Duodenal mucosa (tissue), 2 donors: ENCODE results near the gene HOXC9.
A peak's percentile ranks its signal among the peaks of the same experiment; 100 is the strongest.

Experiments
- H3K27ac ChIP-seq: one replicate; pipeline ENCODE4 v1.7.0; 2013; ENCODE audit warnings: low read depth, low read length
- H3K27me3 ChIP-seq, 2 donors: one replicate each; pipeline ENCODE4 v1.7.0; 2013; ENCODE audit warnings: low read length in 2 of 2, control low read depth in 1 of 2; ENCODE audit not compliant: insufficient read depth in 2 of 2, control insufficient read depth in 1 of 2
- H3K36me3 ChIP-seq, 2 donors: one replicate each; pipeline ENCODE4 v1.7.0; 2013; ENCODE audit warnings: low read length in 2 of 2, control low read depth in 1 of 2; ENCODE audit not compliant: insufficient read depth in 2 of 2, control insufficient read depth in 1 of 2
- H3K4me1 ChIP-seq, 2 donors: one replicate each; pipeline ENCODE4 v1.7.0; 2013; ENCODE audit warnings: low read length in 2 of 2, control low read depth in 1 of 2; ENCODE audit not compliant: insufficient read depth in 2 of 2, control insufficient read depth in 1 of 2
- H3K4me3 ChIP-seq, 2 donors: one replicate each; pipeline ENCODE4 v1.7.0; 2013; ENCODE audit warnings: low read length in 2 of 2, low read depth in 1 of 2
- H3K9ac ChIP-seq, 2 donors: one replicate each; pipeline ENCODE4 v1.7.0; 2013; ENCODE audit warnings: low read length in 2 of 2, low read depth in 1 of 2
- H3K9me3 ChIP-seq, 2 donors: one replicate each; pipeline ENCODE4 v1.7.0; 2013; ENCODE audit warnings: low read length in 2 of 2, control low read depth in 1 of 2; ENCODE audit not compliant: control insufficient read depth in 1 of 2

The HOXC9 gene

DNA sequence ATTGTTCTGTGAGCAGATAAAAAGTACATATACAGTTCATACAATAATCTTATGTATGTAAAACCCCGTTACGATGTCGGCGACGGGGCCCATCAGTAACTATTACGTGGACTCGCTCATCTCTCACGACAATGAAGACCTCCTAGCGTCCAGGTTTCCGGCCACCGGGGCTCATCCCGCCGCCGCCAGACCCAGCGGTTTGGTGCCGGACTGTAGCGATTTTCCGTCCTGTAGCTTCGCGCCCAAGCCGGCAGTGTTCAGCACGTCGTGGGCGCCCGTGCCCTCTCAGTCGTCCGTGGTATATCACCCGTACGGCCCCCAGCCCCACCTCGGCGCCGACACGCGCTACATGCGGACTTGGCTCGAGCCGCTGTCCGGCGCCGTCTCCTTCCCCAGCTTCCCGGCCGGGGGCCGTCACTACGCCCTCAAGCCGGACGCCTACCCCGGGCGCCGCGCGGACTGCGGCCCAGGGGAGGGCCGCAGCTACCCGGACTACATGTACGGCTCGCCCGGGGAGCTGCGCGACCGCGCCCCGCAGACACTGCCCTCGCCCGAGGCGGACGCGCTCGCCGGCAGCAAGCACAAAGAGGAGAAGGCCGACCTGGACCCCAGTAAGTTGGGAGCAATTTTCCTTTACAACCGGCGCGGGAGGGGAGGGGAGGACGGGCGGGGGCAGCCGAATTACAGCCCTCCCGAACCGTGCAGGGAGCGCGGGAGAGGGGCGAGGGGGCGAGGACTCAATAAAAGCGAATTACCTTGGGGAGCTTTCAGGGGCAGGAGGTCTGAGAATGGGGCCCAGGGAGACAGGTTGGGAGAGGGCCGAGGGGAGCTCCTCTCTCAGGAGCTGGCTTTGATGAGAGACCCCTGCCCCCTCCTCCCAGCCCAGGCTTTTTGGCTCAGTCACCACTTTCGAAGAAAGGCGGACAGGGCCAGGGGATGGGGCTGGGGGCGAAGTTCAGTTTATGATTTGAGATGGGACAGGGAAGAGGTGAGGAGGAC, at the start of gene HOXC9:
Gene HOXC9, plus strand, starts transcription at position 46 of the 999 bp plus-strand sequence. Its CDS starts 28 bp downstream, at position 74.
- H3K4me1 ChIP-seq = peaks cover 7 to 8% of the 10 kb centered on the region in 2 donors
- no peak within 1 kb of the TSS for H3K9ac ChIP-seq
- peak within 1 kb of the TSS in 1 of 2 donors; percentile 45 for H3K4me3 ChIP-seq
- H3K36me3 ChIP-seq = no peaks in the 10 kb centered on the region
- peaks cover 91 to 99% of the 10 kb centered on the region in 2 donors for H3K27me3 ChIP-seq
- H3K9me3 ChIP-seq = no peaks in the 10 kb centered on the region
- peak within 1 kb of the TSS; percentile 13 for H3K27ac ChIP-seq

DNA sequence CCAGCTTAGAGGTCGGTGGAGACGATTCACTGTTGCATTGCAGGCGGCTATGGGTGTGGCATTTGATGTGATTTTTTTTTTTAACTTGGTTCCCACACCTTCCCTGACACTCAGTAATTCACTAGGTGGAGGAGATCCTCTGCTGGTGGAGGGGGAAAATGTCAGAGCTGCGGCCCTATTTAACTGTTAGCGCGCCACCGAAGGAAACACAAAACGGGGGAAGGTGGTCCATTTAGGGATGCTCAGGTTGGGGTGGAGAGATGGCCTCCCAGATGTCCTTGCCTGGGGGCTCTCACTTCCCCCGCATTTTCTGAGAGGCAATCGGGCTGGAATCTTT, 49.6 kb upstream of the HOXC9 start:
- no peak overlapping the region for H3K4me3 ChIP-seq
- peaks cover 96% of the 10 kb centered on the region in 2 donors for H3K27me3 ChIP-seq

DNA sequence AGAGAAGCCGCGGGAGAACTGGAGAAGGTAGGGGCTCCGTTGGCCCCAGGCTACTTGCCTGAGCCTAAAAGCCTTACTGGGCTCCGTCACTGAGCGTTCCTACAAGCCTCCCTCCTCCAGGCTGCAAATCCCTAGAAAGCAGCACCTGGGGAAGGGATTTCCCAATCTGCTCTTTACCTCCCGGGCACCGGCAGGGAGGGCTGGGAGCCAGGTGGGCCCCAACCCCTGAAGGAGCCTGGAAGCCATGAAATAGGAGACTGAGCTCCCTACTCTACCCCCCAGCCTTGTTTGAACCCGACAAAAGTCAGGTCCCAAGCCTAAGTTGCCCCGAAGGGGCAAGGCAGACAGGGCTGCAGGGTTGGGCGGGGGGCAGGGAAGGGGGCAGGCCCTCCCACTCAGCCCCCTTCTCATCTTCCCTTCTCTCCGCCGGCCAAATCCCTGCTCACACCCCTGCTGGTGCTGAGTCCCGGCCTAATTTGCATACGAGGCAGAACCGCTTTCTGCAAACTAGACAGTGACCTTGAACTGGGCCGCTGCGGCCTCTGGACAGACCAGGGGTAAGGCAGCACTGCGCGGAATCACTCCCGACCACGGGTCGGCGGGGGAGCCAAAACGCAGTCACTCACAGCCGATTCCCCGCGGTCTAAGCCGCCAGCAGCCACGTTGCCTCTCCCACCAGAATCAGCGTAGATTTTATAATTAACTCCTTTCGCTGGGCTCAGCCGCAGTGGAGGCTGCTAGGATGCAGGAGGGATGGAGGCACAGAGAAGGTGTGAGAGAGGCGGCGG, 49.0 kb upstream of the HOXC9 start:
- H3K27ac ChIP-seq = no peak overlapping the region
- H3K9ac ChIP-seq = no peak overlapping the region
- H3K9me3 ChIP-seq = no peaks in the 10 kb centered on the region
- peaks cover 96% of the 10 kb centered on the region in 2 donors for H3K27me3 ChIP-seq
- no peaks in the 10 kb centered on the region for H3K36me3 ChIP-seq
- H3K4me1 ChIP-seq = peaks cover 0 to 3% of the 10 kb centered on the region in 2 donors
- H3K4me3 ChIP-seq = no peak overlapping the region

More for the DNA sequence above, 49.6 kb upstream of the HOXC9 start:
- Histone ChIP-seq H3K27ac (no peak overlapping the region), H3K4me1 (peaks cover 0 to 3% of the 10 kb centered on the region in 2 donors), H3K36me3 (no peaks in the 10 kb centered on the region), H3K9ac (no peak overlapping the region), H3K9me3 (no peaks in the 10 kb centered on the region)

DNA sequence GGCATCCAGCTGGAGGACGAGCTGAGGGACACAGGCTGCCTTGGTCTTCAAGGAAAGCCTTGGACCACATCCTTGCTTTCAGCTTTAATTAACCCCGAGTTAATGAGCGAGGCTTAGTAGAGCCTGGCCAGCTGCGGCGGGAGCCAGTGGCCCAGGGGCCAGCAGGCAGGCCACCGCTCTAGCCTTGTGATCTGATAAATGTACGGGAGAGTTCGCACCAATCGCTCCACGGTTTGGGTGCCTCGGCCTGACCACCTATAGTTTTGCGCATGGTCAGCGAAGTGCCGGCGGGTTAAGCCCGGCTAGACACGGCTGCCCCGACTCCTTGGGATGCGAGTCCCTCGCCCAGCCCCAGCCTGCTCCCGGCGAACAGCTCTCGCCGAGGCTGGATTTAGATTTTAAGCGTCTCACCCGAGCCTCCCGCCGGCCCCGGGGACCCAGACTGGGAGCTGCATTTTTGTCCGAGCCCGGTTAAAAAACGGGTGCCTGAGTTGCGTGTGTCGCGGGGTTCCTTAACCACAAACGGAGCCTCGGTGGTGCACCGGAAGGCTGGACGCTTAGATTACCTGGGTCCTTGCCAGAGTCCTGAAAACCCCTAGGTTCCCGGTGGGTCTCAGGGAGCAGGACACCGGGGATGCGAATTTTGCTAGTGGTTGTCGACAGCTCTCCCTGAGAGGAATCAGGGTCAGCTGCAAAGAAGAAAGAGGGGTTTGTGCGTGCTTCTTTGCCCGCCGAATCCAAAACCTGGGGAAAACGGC, 48.2 kb upstream of the HOXC9 start:
- H3K27me3 ChIP-seq = peaks cover 96% of the 10 kb centered on the region in 2 donors
- H3K4me3 ChIP-seq = no peak overlapping the region

DNA sequence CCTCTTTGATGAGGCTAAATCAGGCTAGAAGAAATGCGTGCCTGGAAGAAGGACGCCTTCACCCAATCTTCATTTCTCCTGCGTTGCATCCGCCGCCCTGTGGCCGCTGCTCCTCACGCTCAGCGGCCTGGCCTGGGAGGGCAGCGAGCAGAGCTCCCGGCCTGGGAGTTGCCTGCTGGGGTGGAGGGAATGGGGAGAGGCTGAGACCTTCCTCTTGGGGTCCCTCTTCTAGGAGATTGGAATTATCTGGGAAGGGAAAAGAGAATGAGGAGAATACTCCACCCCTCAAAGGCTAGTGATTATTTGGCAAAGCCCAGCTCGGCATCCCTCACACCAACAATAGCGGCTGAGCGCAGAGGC, 47.6 kb upstream of the HOXC9 start:
- Histone ChIP-seq H3K4me1 (peaks cover 0 to 3% of the 10 kb centered on the region in 2 donors), H3K9ac (no peak overlapping the region), H3K27me3 (peaks cover 97% of the 10 kb centered on the region in 2 donors), H3K9me3 (no peaks in the 10 kb centered on the region), H3K4me3 (no peak overlapping the region), H3K36me3 (no peaks in the 10 kb centered on the region), H3K27ac (no peak overlapping the region)

More for the DNA sequence above, 48.2 kb upstream of the HOXC9 start:
- Histone ChIP-seq H3K9me3 (no peaks in the 10 kb centered on the region), H3K36me3 (no peaks in the 10 kb centered on the region), H3K4me1 (peaks cover 0 to 3% of the 10 kb centered on the region in 2 donors), H3K27ac (no peak overlapping the region), H3K9ac (no peak overlapping the region)

DNA sequence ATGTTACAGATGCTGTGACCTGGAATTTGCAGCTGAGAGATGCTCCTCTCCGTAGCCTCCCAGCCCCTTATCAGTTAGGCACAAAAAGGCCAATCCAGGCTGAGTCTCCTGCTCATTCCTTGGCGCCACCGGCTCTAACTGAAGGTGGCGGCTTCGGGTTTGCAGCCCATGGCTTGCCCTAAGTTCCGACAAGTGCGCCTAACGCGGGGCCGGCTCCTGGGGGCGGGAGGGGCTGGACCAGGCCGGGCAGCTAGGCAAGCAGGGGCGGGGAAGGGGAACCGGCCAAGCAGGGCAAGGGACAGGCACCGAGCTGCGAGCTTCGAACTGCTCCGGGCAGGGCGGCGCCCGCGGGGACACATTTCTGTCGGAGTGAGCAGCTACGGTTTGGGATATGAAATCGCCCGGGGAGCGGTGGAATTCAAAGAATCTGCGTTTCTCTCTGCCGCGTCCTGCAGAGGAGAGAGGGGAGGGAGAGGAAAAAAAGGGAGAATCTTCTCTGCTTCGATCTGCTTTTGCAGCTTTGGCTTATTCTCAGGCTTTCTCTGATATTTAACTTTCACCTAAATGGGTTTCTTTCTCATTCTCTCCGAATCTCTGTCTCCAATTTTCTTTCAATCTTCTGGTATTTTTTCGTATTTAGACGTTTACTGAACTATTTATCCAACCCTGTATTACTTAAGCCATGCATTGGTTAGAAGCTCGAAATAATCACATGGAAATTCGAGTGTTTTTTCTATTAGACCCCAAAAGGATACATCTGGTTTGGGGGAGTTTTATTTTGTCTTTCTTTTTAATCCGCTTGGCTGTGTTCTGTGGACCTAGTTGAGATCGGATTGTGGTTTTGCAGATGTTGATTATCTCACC, 46.9 kb upstream of the HOXC9 start:
- Histone ChIP-seq H3K4me3 (no peak overlapping the region), H3K9ac (no peak overlapping the region), H3K9me3 (no peaks in the 10 kb centered on the region), H3K4me1 (peaks cover 0 to 3% of the 10 kb centered on the region in 2 donors), H3K27ac (no peak overlapping the region), H3K36me3 (no peaks in the 10 kb centered on the region), H3K27me3 (peaks cover 97 to 98% of the 10 kb centered on the region in 2 donors)

DNA sequence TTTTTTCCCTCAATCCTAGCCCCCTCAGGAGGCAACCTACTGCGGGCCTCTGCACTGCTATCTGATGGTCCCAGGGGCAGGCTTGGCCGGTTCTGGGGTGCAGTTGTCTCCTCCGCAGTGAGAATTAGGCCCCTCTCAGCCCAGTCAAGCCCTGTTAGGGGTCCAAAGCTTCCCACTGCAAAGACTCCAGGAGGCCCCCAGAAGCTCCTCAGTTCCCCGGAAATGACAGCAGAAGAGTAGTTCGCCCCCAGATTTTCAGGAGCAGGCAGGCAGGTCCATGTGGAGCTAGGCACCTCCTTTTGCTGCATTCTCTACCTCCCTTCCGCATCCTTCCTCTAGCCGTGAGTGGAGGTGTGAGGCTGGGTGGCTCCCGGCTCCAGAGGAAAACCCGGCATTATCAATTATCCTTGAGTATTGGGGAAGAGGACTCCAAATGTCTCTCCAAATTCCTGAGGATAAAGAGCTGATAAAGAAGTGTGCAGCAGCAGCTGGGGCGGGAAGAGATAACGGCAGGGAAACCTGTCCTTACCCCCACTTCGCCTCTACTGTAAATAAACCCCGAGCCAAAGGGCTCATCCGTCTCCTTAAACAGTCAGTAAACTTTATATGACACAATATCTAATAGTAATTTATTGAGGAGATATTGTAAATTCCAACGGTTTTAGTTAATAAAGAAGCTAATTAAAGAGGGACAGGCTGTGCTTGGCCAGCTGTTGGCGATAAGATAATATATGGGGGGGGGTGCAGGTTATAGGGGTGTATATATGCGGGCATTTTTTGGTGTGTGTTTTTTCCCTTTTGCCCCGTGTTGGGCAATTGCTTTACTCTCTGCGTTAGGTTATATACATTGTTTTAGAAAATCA, 45.9 kb upstream of the HOXC9 start:
- Histone ChIP-seq H3K9ac (no peak overlapping the region), H3K27me3 (peaks cover 96 to 99% of the 10 kb centered on the region in 2 donors), H3K9me3 (no peaks in the 10 kb centered on the region), H3K4me1 (peaks cover 0 to 3% of the 10 kb centered on the region in 2 donors), H3K36me3 (no peaks in the 10 kb centered on the region), H3K27ac (no peak overlapping the region), H3K4me3 (no peak overlapping the region)

DNA sequence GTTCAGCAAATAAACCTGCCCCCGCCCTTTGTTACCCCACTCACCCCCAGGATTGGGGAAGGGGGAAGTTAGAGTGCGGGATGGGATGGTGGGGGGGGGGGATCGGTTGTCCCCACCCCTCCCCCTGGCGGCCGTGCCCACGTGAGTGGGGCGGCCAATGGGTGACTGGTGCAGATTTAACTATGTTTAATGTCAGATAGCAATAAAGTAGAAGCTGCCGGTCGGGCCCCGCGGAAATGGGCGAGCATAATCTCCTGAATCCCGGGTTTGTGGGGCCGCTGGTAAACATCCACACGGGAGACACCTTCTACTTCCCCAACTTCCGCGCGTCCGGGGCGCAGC, 45.3 kb upstream of the HOXC9 start, which contains the start of gene HOXC12:
Gene HOXC12, plus strand, starts transcription at position 210 of the 342 bp plus-strand sequence. Its CDS starts 27 bp downstream, at position 237.
- Histone ChIP-seq H3K36me3 (no peaks in the 10 kb centered on the region), H3K9ac (no peak within 1 kb of the TSS), H3K27ac (no peak within 1 kb of the TSS), H3K27me3 (peaks cover 96 to 99% of the 10 kb centered on the region in 2 donors), H3K4me3 (no peak within 1 kb of the TSS), H3K4me1 (peaks cover 0 to 3% of the 10 kb centered on the region in 2 donors), H3K9me3 (no peaks in the 10 kb centered on the region)
